H1 (cell line): ENCODE results near the gene PIK3R6. TPM values are rescaled to one million over a fixed set of nuclear protein-coding genes. Genes with fewer than 3 reads are reported as not detected.

Source experiments
- ATF3 ChIP-seq: IDR thresholded peaks from 2 replicates; pipeline ENCODE4 v1.6.1; 2011; ENCODE audit warnings: low read depth, mild to moderate bottlenecking, low read length; ENCODE audit not compliant: insufficient read depth
- CBX5 ChIP-seq: fragments of 300-800, 300-1000 bp; sonication (generic); IDR thresholded peaks from 2 replicates; pipeline ENCODE4 v1.7.1; 2016; ENCODE audit warnings: antibody characterized with exemption, low read length, low read depth
- CHD7 ChIP-seq: fragments of 300-600 bp; sonication (generic); IDR thresholded peaks from 2 replicates; pipeline ENCODE4 v1.7.1; 2012; ENCODE audit warnings: low read length, moderate library complexity, mild to moderate bottlenecking, inconsistent platforms; ENCODE audit not compliant: insufficient replicate concordance
- HDAC6 ChIP-seq: IDR thresholded peaks from one replicate; pipeline ENCODE4 v1.7.1; 2012; ENCODE audit warnings: low read depth, mild to moderate bottlenecking, inconsistent platforms, low read length, moderate library complexity
- RFX5 ChIP-seq: IDR thresholded peaks from 2 replicates; pipeline ENCODE4 v1.6.1; 2011; ENCODE audit warnings: low read depth, low read length, improper control_type of control experiment, borderline replicate concordance
- SIN3A ChIP-seq, 2 experiments: IDR thresholded peaks in 1 of 2; conservative IDR thresholded peaks in 1 of 2; 2 replicates each; pipeline ENCODE4 v1.6.1; 2011 to 2012; ENCODE audit warnings: low read length in 2 of 2, improper control_type of control experiment in 1 of 2, low read depth in 1 of 2, mild to moderate bottlenecking in 1 of 2
- SIRT6 ChIP-seq: IDR thresholded peaks from one replicate; pipeline ENCODE4 v1.7.1; 2012; ENCODE audit warnings: low read length, inconsistent platforms
- TCF12 ChIP-seq: IDR thresholded peaks from 2 replicates; pipeline ENCODE4 v1.6.1; 2011; ENCODE audit warnings: low read depth, mild to moderate bottlenecking, low read length
- polyA plus RNA-seq, 7 experiments: library from polyadenylated mRNA; depleted of rRNA in 3 of 7; stranded (reverse) in 5 of 7; unstranded in 2 of 7; fragments of >200 nt in 5 of 7; fragments of 200-250 nt in 2 of 7; gene quantifications; 1 replicate in 5 of 7; 2 replicates in 1 of 7; 4 replicates in 1 of 7; pipeline versions ENCODE4 v1.2.1 to v1.2.3, GENCODE V29; 2011 to 2013; ENCODE audit warnings: missing spikeins in 2 of 7, mixed read lengths in 2 of 7
- total RNA-seq: library from RNA; stranded (reverse); fragmentation: NEBNext Ultra II Directional; extraction: Animal tissue kit (Norgen Biotek cat#: 25700); gene quantifications from 2 replicates; pipeline ENCODE4 v1.2.1, GENCODE V29; 2021

PIK3R6 gene
- total and polyA plus RNA-seq, 2 of the 8 experiments (the other 6 are each of a cell fraction or from before 2014, with no cell fraction given): 0.24 to 1.2 TPM

- TF ChIP-seq CHD7 (no peak), RFX5 (no peak), ATF3 (no peak), TCF12 (no peak), SIRT6 (no peak), HDAC6 (no peak), CBX5 (no peak), SIN3A (conservative IDR thresholded peaks at IDR 0.05 in 1 of 2, IDR thresholded peaks at IDR 0.05 in 1 of 2; ENCODE audit: low read depth in 1 of 2, low read length in 2 of 2) (no peak)
Measured at GRCh38 chr17:8841844-8842243, 25.6 kb downstream of the PIK3R6 start (continued).
